ENCODE results near the gene ZBTB20. TPM values are rescaled to one million over a fixed set of nuclear protein-coding genes. Genes with fewer than 3 reads are reported as not detected.
A peak's percentile ranks its signal among the peaks of the same experiment; 100 is the strongest.

Gene ZBTB20
- total RNA-seq, 1 experiment from 2014 or later: 3.7 TPM

DNA sequence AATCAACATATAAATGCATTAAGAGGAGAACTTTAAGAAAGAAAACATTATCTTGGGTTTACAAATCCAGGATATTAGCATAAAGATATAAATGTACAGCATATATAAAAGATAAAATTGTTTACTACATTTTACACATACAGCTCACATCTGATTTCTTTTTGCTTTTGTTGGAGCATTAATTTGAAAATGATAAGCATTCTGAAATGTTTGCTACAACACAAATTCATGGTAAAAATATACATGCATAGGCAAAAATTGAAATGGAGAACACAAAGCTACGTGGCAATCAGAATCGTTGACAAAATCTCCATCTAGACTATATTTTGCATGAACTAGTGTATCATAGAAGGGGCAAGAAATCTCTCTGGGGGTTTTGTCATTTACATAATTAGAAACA, 694.2 kb downstream of the ZBTB20 start:
- no TSS peak for BruUV-seq (replicated peaks)
- peaks cover 49% of the 10 kb centered on the region for H3K27me3 ChIP-seq (ENCODE audit: low read length)
- ChIA-PET POLR2A (ENCODE audit: unreplicated experiment) (no interaction called here), CTCF (no interaction called here)
- no peak overlapping the region for H3K4me3 ChIP-seq (ENCODE audit: low read length)
- no peaks in the 10 kb centered on the region for H3K36me3 ChIP-seq (ENCODE audit: low read depth, low read length)
- no peak overlapping the region for H3K27ac ChIP-seq (ENCODE audit: low read length)
- no peaks in the 10 kb centered on the region for H3F3A ChIP-seq (ENCODE audit: low read length, unreplicated experiment)
- H3K79me2 ChIP-seq (ENCODE audit: low read length): no peaks in the 10 kb centered on the region
- intact Hi-C loops (cut with micrococcal nuclease): no loop called here
- no peaks in the 10 kb centered on the region for H4K20me1 ChIP-seq (ENCODE audit: low read length)
- H3K9me2 ChIP-seq (replicated peaks; ENCODE audit: low read length): no peaks in the 10 kb centered on the region
- ATAC-seq (no peak), DNase-seq (no peak)
- H3K4me1 ChIP-seq (ENCODE audit: insufficient read depth, low read length): no peaks in the 10 kb centered on the region
- TF ChIP-seq, protein P1, sequence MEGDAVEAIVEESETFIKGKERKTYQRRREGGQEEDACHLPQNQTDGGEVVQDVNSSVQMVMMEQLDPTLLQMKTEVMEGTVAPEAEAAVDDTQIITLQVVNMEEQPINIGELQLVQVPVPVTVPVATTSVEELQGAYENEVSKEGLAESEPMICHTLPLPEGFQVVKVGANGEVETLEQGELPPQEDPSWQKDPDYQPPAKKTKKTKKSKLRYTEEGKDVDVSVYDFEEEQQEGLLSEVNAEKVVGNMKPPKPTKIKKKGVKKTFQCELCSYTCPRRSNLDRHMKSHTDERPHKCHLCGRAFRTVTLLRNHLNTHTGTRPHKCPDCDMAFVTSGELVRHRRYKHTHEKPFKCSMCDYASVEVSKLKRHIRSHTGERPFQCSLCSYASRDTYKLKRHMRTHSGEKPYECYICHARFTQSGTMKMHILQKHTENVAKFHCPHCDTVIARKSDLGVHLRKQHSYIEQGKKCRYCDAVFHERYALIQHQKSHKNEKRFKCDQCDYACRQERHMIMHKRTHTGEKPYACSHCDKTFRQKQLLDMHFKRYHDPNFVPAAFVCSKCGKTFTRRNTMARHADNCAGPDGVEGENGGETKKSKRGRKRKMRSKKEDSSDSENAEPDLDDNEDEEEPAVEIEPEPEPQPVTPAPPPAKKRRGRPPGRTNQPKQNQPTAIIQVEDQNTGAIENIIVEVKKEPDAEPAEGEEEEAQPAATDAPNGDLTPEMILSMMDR (conservative IDR thresholded peaks at IDR 0.05; ENCODE audit: low read depth, low read length): no peak
- no peak for TF ChIP-seq EZH2phosphoT487 (IDR thresholded peaks at IDR 0.05; ENCODE audit: borderline replicate concordance, low read length)
- no peaks in the 10 kb centered on the region for H3K9me3 ChIP-seq (ENCODE audit: low read length)
- H3K4me2 ChIP-seq (ENCODE audit: low read length): no peak overlapping the region
- no peak overlapping the region for H3K9ac ChIP-seq (ENCODE audit: low read length)
- no peak overlapping the region for H2AFZ ChIP-seq (ENCODE audit: low read length)

DNA sequence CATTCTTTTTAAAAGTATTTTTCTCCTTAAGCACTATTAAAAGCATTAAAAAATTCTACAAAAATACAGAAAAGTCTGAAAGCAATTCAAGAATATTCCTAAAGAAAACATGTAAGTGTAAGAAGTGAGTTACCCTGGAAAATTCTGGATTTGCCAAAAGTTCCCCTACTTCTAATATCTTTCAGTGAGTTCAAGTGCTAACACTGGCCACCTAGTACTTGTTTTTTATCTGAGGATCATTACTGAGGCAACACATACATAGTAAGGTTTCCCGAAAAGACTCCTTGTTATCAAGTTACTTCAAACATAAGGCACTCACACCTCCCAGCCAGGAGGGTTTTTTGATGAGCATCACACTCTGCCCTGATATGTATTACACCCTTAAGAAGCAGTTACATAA, 694.8 kb downstream of the ZBTB20 start:
- Histone ChIP-seq H3K9me3 (ENCODE audit: low read length) (no peaks in the 10 kb centered on the region), H2AFZ (ENCODE audit: low read length) (no peak overlapping the region), H3K27ac (ENCODE audit: low read length) (no peak overlapping the region), H4K20me1 (ENCODE audit: low read length) (no peaks in the 10 kb centered on the region), H3K9me2 (replicated peaks; ENCODE audit: low read length) (no peaks in the 10 kb centered on the region), H3K79me2 (ENCODE audit: low read length) (no peaks in the 10 kb centered on the region), H3K36me3 (ENCODE audit: low read depth, low read length) (no peaks in the 10 kb centered on the region), H3K27me3 (ENCODE audit: low read length) (peaks cover 49% of the 10 kb centered on the region), H3K4me3 (ENCODE audit: low read length) (no peak overlapping the region), H3K9ac (ENCODE audit: low read length) (no peak overlapping the region), H3K4me1 (ENCODE audit: insufficient read depth, low read length) (no peaks in the 10 kb centered on the region), H3K4me2 (ENCODE audit: low read length) (no peak overlapping the region), H3F3A (ENCODE audit: low read length, unreplicated experiment) (no peaks in the 10 kb centered on the region)
- no TSS peak for BruUV-seq (replicated peaks)
- ChIA-PET POLR2A (ENCODE audit: unreplicated experiment) (no interaction called here), CTCF (no interaction called here)
- ATAC-seq: no peak
- TF ChIP-seq EZH2 (IDR thresholded peaks at IDR 0.05; ENCODE audit: low read length, unreplicated experiment) (no peak), EZH2phosphoT487 (IDR thresholded peaks at IDR 0.05; ENCODE audit: borderline replicate concordance, low read length) (no peak)
- TF ChIP-seq, protein P1 (conservative IDR thresholded peaks at IDR 0.05; ENCODE audit: low read depth, low read length): no peak
- intact Hi-C loops (cut with micrococcal nuclease): no loop called here
- DNase-seq: no peak

DNA sequence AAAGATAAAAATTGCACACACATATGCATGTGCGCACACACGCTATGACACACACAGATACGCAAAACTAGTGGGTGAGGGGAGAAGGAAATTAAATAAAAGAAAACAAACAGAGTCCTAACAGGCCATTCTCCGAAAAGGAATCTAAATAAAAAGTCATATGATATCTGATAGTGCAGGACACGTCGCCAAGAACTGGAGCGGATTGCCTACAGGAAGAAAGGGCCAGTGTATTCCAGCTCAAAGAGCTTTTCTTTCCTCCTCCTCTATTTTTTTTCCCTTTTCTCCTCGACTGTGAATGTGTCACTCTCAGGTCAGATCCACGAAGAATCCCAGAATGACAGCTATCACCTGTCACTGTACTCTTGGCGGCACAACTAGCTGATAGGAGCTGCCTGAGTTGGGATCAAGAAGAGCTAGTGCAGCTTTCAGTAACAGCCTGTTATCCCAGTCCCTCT, 695.5 kb downstream of the ZBTB20 start:
- H3K79me2 ChIP-seq (ENCODE audit: low read length): no peaks in the 10 kb centered on the region
- intact Hi-C loops (cut with micrococcal nuclease): no loop called here
- ChIA-PET POLR2A (ENCODE audit: unreplicated experiment) (interaction anchor here (0.6 kb wide), 1 partner anchor 423 kb away, joined by 3 read pairs; no protein-coding TSS in a partner anchor), CTCF (no interaction called here)
- DNase-seq (no peak), ATAC-seq (0 out of 2 replicates have a peak, but pooled peaks have one; percentile 33)
- H3K9ac ChIP-seq (ENCODE audit: low read length): no peak overlapping the region
- no peaks in the 10 kb centered on the region for H3K9me2 ChIP-seq (replicated peaks; ENCODE audit: low read length)
- no peaks in the 10 kb centered on the region for H3K4me1 ChIP-seq (ENCODE audit: insufficient read depth, low read length)
- H3K27me3 ChIP-seq (ENCODE audit: low read length): peaks cover 47% of the 10 kb centered on the region
- no peak overlapping the region for H2AFZ ChIP-seq (ENCODE audit: low read length)
- no peak overlapping the region for H3K4me2 ChIP-seq (ENCODE audit: low read length)
- no peaks in the 10 kb centered on the region for H3K9me3 ChIP-seq (ENCODE audit: low read length)
- H3F3A ChIP-seq (ENCODE audit: low read length, unreplicated experiment): no peaks in the 10 kb centered on the region
- no peak overlapping the region for H3K27ac ChIP-seq (ENCODE audit: low read length)
- no peaks in the 10 kb centered on the region for H4K20me1 ChIP-seq (ENCODE audit: low read length)
- H3K4me3 ChIP-seq (ENCODE audit: low read length): no peak overlapping the region
- H3K36me3 ChIP-seq (ENCODE audit: low read depth, low read length): no peaks in the 10 kb centered on the region
- BruUV-seq (replicated peaks): no TSS peak
- no peak for TF ChIP-seq EZH2phosphoT487 (IDR thresholded peaks at IDR 0.05; ENCODE audit: borderline replicate concordance, low read length)
- TF ChIP-seq, protein P1 (conservative IDR thresholded peaks at IDR 0.05; ENCODE audit: low read depth, low read length): no peak
- TF ChIP-seq EZH2 (IDR thresholded peaks at IDR 0.05; ENCODE audit: low read length, unreplicated experiment): no peak

Data from PC-3 (cell line).